B cell (primary cell): ENCODE data around the gene OR2AT4. TPM values are rescaled to one million over a fixed set of nuclear protein-coding genes. Genes with fewer than 3 reads are reported as not detected.

Experiments
- ATAC-seq: fragments of 200-7000 bp; cut with Tn5 transposase; one replicate; pipeline ENCODE4 v1.10.0; 2021; ENCODE audit warnings: low read depth, mild to moderate bottlenecking, moderate number of reproducible peaks, moderate library complexity
- CTCF ChIA-PET: fragments of 350-600 bp; sonication (Branson Sonifier 250); formaldehyde crosslinking; loops from one replicate; lab custom pipeline; 2021; ENCODE audit warnings: antibody characterized with exemption, inconsistent platforms; lab: Charles Lee
- POLR2A ChIA-PET: fragments of 350-600 bp; sonication (Branson Sonifier 250); formaldehyde crosslinking; loops from one replicate; lab custom pipeline; 2021; ENCODE audit warnings: antibody characterized with exemption; lab: Charles Lee
- DNase-seq: peaks from one replicate; pipeline ENCODE4 v3.0.0; 2013
- H2AFZ ChIP-seq: 2 replicates; pipeline ENCODE4 v1.6.1; 2012; ENCODE audit warnings: mild to moderate bottlenecking, low read depth, low read length; ENCODE audit not compliant: insufficient read depth, poor library complexity, severe bottlenecking
- H3K27ac ChIP-seq, 2 donors: 1 replicate in 1 of 2; 2 replicates in 1 of 2; pipeline ENCODE4 v1.5.1; 2012 to 2013; ENCODE audit warnings: low read length in 2 of 2, mild to moderate bottlenecking in 2 of 2, moderate library complexity in 1 of 2
- H3K27me3 ChIP-seq, 4 experiments: fragments of 200-600 bp in 1 of 4; sonication (generic) in 1 of 4; replicated peaks in 1 of 4; 1 replicate in 2 of 4; 2 replicates in 2 of 4; pipeline versions ENCODE4 v1.6.1 to v1.7.0; 2013 to 2016; ENCODE audit warnings: low read length in 3 of 4, mild to moderate bottlenecking in 2 of 4, mixed read lengths in 1 of 4, moderate library complexity in 1 of 4; ENCODE audit not compliant: insufficient read depth in 4 of 4, control insufficient read depth in 3 of 4; ENCODE audit errors: control extremely low read depth in 1 of 4
- H3K36me3 ChIP-seq, 2 experiments: replicated peaks in 1 of 2; 1 replicate in 1 of 2; 2 replicates in 1 of 2; pipeline versions ENCODE4 v1.6.1 to v1.7.1; 2013; ENCODE audit warnings: low read length in 1 of 2; ENCODE audit not compliant: insufficient read depth in 2 of 2, control insufficient read depth in 1 of 2; ENCODE audit errors: control extremely low read depth in 1 of 2, extremely low read depth in 1 of 2
- H3K4me1 ChIP-seq, 2 donors: fragments of 200-600 bp in 1 of 2; sonication (generic) in 1 of 2; 1 replicate in 1 of 2; 2 replicates in 1 of 2; pipeline versions ENCODE4 v1.5.1 to v1.6.1; 2013 to 2017; ENCODE audit warnings: low read length in 2 of 2; ENCODE audit not compliant: control insufficient read depth in 2 of 2, insufficient read depth in 2 of 2
- H3K4me2 ChIP-seq: replicated peaks from 2 replicates; pipeline ENCODE3; 2012; ENCODE audit warnings: mild to moderate bottlenecking, low read depth, low read length; ENCODE audit not compliant: poor library complexity, severe bottlenecking
- H3K4me3 ChIP-seq, 5 experiments: fragments of 200-600 bp in 1 of 5; sonication (generic) in 1 of 5; 1 replicate in 3 of 5; 2 replicates in 2 of 5; pipeline versions ENCODE4 v1.5.1 to v1.7.0; 2011 to 2016; ENCODE audit warnings: low read length in 4 of 5, mild to moderate bottlenecking in 4 of 5, low read depth in 2 of 5, control low read depth in 1 of 5, moderate library complexity in 1 of 5; ENCODE audit not compliant: insufficient read depth in 1 of 5; ENCODE audit errors: control extremely low read depth in 1 of 5, extremely low read depth in 1 of 5
- H3K79me2 ChIP-seq: fragments of 200-600 bp; sonication (generic); one replicate; pipeline ENCODE4 v1.6.0; 2016; ENCODE audit warnings: low read length; ENCODE audit not compliant: control insufficient read depth, insufficient read depth
- H3K9ac ChIP-seq: fragments of 200-600 bp; sonication (generic); 2 replicates; pipeline ENCODE4 v1.6.1; 2017; ENCODE audit warnings: mild to moderate bottlenecking, low read length, moderate library complexity
- H3K9me3 ChIP-seq, 3 donors: one replicate each; pipeline versions ENCODE4 v1.6.1 to v1.7.1; 2013; ENCODE audit warnings: low read length in 2 of 3; ENCODE audit not compliant: control insufficient read depth in 2 of 3, insufficient read depth in 1 of 3; ENCODE audit errors: control extremely low read depth in 1 of 3
- H4K20me1 ChIP-seq: 2 replicates; pipeline ENCODE4 v1.6.0; 2012; ENCODE audit warnings: mild to moderate bottlenecking, low read length; ENCODE audit not compliant: insufficient read depth, control insufficient read depth, poor library complexity, severe bottlenecking
- H3K27ac Mint-ChIP-seq: one replicate; pipeline ENCODE4 v1.8.0; 2021; ENCODE audit warnings: mixed read lengths
- H3K27me3 Mint-ChIP-seq: one replicate; pipeline ENCODE4 v1.8.0; 2021; ENCODE audit warnings: mixed read lengths
- H3K4me1 Mint-ChIP-seq: one replicate; pipeline ENCODE4 v1.8.0; 2021; ENCODE audit warnings: mixed read lengths
- H3K4me3 Mint-ChIP-seq: one replicate; pipeline ENCODE4 v1.8.0; 2021; ENCODE audit warnings: mixed read lengths
- H3K9me3 Mint-ChIP-seq: one replicate; pipeline ENCODE4 v1.8.0; 2022; ENCODE audit warnings: mixed read lengths; ENCODE audit not compliant: insufficient read depth
- EZH2 ChIP-seq: IDR thresholded peaks from 2 replicates; pipeline ENCODE4 v1.6.1; 2012; ENCODE audit warnings: borderline replicate concordance, low read depth, mild to moderate bottlenecking, moderate library complexity, low read length; ENCODE audit not compliant: insufficient read depth, poor library complexity, severe bottlenecking
- WGBS: methylation state at CpG from one replicate; pipeline ENCODE4 v1.1.5; 2013; ENCODE audit warnings: missing lambda C conversion rate; ENCODE audit not compliant: insufficient coverage; 5-methylcytosine and 5-hydroxymethylcytosine counted together
- intact Hi-C: fragments of 100-400 bp; cut with micrococcal nuclease; formaldehyde crosslinking; loops from one replicate; pipeline ENCODE4 v1.10.0; 2022
- polyA plus RNA-seq: library from polyadenylated mRNA; depleted of rRNA; stranded (reverse); fragments of >200 nt; gene quantifications from 2 replicates; pipeline ENCODE4 v1.2.3, GENCODE V29; 2012
- total RNA-seq, 2 donors: library from RNA; stranded (reverse); fragments of 120-200 nt in 1 of 2; gene quantifications; 1 replicate in 1 of 2; 2 replicates in 1 of 2; pipeline versions ENCODE4 v1.2.3 to v1.2.4, GENCODE V29; 2013 to 2022
- TF ChIP-seq, protein P1 (sequence below): fragments of 200-600 bp; IDR thresholded peaks from one replicate; pipeline ENCODE4 v1.8.0; 2022; ENCODE audit warnings: antibody characterized with exemption, mild to moderate bottlenecking

The OR2AT4 gene
- total and polyA plus RNA-seq, 2 donors (not counting 1 experiment from before 2014, with no cell fraction given), result not detected

DNA sequence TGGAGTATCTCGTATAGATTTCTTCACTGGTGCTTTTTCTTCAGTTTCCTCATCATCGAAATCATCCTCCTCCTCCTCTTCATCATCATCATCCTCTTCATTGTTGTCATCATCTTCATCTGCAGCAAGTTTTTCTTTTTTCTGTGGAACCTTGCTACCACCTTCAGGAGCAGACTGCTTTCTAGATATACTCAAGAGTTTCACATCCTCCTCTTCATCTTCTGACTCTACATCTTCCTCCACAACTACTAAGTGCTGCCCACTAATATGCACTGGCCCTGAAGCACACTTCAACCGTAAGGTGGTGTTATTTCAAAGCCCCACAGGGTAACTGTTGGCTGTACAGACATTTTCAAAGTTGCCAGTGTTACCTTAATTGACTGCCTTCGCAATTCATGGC is 17.1 kb downstream of the OR2AT4 start:
- H3K9me3 Mint-ChIP-seq, result no peaks in the 10 kb centered on the region
- WGBS, result 91% methylated on average over 3 of the region's 4 CpGs
- TF ChIP-seq EZH2, result no peak
- TF ChIP-seq, protein P1, sequence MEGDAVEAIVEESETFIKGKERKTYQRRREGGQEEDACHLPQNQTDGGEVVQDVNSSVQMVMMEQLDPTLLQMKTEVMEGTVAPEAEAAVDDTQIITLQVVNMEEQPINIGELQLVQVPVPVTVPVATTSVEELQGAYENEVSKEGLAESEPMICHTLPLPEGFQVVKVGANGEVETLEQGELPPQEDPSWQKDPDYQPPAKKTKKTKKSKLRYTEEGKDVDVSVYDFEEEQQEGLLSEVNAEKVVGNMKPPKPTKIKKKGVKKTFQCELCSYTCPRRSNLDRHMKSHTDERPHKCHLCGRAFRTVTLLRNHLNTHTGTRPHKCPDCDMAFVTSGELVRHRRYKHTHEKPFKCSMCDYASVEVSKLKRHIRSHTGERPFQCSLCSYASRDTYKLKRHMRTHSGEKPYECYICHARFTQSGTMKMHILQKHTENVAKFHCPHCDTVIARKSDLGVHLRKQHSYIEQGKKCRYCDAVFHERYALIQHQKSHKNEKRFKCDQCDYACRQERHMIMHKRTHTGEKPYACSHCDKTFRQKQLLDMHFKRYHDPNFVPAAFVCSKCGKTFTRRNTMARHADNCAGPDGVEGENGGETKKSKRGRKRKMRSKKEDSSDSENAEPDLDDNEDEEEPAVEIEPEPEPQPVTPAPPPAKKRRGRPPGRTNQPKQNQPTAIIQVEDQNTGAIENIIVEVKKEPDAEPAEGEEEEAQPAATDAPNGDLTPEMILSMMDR, result no peak
- no peak overlapping the region for H3K27ac ChIP-seq
- no peaks in the 10 kb centered on the region for H3K79me2 ChIP-seq
- H3K4me1 ChIP-seq, result no peaks in the 10 kb centered on the region
- no peak overlapping the region for H3K4me3 Mint-ChIP-seq
- intact Hi-C loops, result no loop called here
- H4K20me1 ChIP-seq, result no peaks in the 10 kb centered on the region
- H3K27me3 Mint-ChIP-seq, result peaks cover 44% of the 10 kb centered on the region
- DNase-seq, result no peak
- no peaks in the 10 kb centered on the region for H3K9me3 ChIP-seq
- CTCF ChIA-PET, result no interaction called here
- ATAC-seq, result no peak
- POLR2A ChIA-PET, result no interaction called here
- H3K27ac Mint-ChIP-seq, result no peak overlapping the region
- H3K9ac ChIP-seq, result no peak overlapping the region
- no peaks in the 10 kb centered on the region for H3K36me3 ChIP-seq
- no peak overlapping the region for H3K4me2 ChIP-seq
- no peak overlapping the region for H3K4me3 ChIP-seq
- H2AFZ ChIP-seq, result no peak overlapping the region
- peaks cover 0 to 8% (median 3%) of the 10 kb centered on the region in 4 experiments for H3K27me3 ChIP-seq
- H3K4me1 Mint-ChIP-seq, result no peaks in the 10 kb centered on the region

- intact Hi-C loops, result no loop called here
- Histone ChIP-seq H3K9ac (no peak overlapping the region), H3K27ac (no peak overlapping the region), H2AFZ (no peak overlapping the region), H3K27me3 (peaks cover 0 to 6% (median 1%) of the 10 kb centered on the region in 4 experiments), H3K4me1 (no peaks in the 10 kb centered on the region), H3K9me3 (no peaks in the 10 kb centered on the region), H3K4me3 (no peak overlapping the region), H3K36me3 (no peaks in the 10 kb centered on the region), H3K79me2 (no peaks in the 10 kb centered on the region), H4K20me1 (no peaks in the 10 kb centered on the region), H3K4me2 (no peak overlapping the region)
- no peak overlapping the region for H3K27ac Mint-ChIP-seq
- CTCF ChIA-PET, result no interaction called here
- ATAC-seq (no peak), DNase-seq (no peak)
- peaks cover 36% of the 10 kb centered on the region for H3K27me3 Mint-ChIP-seq
- TF ChIP-seq, protein P1, result no peak
- no peak for TF ChIP-seq EZH2
- no peaks in the 10 kb centered on the region for H3K4me1 Mint-ChIP-seq
- H3K4me3 Mint-ChIP-seq, result no peak overlapping the region
- WGBS, result no CpG with 5 or more reads among the region's 2 CpGs
- no peaks in the 10 kb centered on the region for H3K9me3 Mint-ChIP-seq
- POLR2A ChIA-PET, result no interaction called here
Measured at GRCh38 chr11:75078233-75078632, 18.4 kb downstream of the OR2AT4 start.
